Activated CD8-positive, alpha-beta memory T cell treated with anti-CD3 and anti-CD28 coated beads for 36 hours (primary cell): ENCODE measurements around the gene RORB. TPM values are rescaled to one million over a fixed set of nuclear protein-coding genes. Genes with fewer than 3 reads are reported as not detected.
"Not testable (repeated sequence)": the region's sequence is repeated elsewhere in the genome, so short reads cannot be mapped to it uniquely, and the experiment has no call there.

ENCODE experiments used
- CTCF ChIA-PET: fragments of 350-600 bp; sonication (Branson Sonifier 250); formaldehyde crosslinking; loops from one replicate; lab custom pipeline; 2021; ENCODE audit warnings: antibody characterized with exemption; lab: Charles Lee
- POLR2A ChIA-PET: fragments of 350-600 bp; sonication (Branson Sonifier 250); formaldehyde crosslinking; loops from one replicate; lab custom pipeline; 2021; ENCODE audit warnings: antibody characterized with exemption; lab: Charles Lee
- total RNA-seq, 2 experiments: library from RNA; stranded (reverse); gene quantifications; one replicate each; pipeline ENCODE4 v1.2.3, GENCODE V29; 2021

RORB gene
- total RNA-seq, 2 experiments from 2014 or later = 0.02 TPM

- CTCF ChIA-PET = no interaction called here
- POLR2A ChIA-PET = no interaction called here
Observed at GRCh38 chr9:74511333-74511732, 14.2 kb downstream of the RORB start.

DNA sequence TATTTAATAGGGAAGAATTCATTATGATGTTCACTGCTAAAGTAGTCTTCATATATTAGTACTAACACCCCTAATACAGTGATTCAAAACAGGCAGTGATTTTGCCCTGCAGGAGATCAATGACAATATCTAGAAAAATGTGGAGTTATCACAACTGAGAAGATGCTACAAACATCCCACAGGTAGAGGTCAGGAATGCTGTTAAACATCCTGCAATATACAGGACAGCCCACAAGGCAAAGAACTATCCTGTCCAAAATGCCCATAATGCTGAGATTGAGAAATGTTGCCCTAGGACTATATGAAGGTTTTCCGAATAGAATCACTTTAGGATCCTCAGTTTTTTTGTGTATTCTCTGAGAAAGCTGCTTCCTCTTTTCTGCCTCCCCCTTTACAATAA, 15.3 kb downstream of the RORB start:
- CTCF ChIA-PET = no interaction called here
- POLR2A ChIA-PET = no interaction called here

DNA sequence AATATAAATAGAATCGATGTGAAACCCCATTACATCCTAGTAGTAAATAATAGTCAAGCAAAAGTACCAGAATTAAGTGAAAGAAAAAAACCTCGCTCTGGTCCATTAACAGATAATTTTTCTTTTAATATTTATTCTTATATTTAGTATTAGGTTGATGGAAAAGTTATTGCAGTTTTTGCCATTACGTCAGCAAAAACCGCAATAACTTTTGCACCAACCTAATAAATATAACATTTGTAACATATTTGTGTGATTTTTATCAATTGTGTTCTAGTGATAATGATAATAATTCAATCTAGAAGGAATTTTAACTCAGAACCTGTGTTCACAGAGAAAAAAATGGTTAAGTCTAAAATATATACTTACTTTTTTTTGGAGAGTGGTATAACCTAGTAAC, 16.1 kb downstream of the RORB start:
- CTCF ChIA-PET = no interaction called here
- POLR2A ChIA-PET = no interaction called here

GRCh38 chr9:74517188-74517587, 20.1 kb downstream of the RORB start:
- POLR2A ChIA-PET = no interaction called here
- CTCF ChIA-PET = no interaction called here

DNA sequence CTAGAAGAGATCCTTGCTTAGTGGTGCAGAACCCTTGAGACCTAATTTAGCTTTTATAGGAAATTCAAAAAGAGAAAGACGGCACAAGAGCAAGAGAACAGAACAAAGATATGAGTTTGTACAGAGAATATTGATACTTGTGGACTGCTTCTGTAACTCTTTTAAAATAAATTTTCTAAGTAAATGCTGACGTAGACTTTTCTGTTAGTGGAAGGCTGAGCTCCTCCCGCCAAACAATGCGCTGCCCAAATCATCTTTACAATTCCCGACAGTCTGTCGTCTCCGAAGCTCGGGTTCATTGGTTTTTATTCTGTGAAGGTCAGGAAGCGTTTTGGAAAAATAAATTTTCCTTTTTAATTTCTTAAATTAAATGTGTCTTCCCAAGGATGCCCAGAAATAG, 22.3 kb downstream of the RORB start:
- ChIA-PET CTCF (no interaction called here), POLR2A (no interaction called here)

GRCh38 chr9:74521009-74521408, 23.9 kb downstream of the RORB start:
- POLR2A ChIA-PET = no interaction called here

DNA sequence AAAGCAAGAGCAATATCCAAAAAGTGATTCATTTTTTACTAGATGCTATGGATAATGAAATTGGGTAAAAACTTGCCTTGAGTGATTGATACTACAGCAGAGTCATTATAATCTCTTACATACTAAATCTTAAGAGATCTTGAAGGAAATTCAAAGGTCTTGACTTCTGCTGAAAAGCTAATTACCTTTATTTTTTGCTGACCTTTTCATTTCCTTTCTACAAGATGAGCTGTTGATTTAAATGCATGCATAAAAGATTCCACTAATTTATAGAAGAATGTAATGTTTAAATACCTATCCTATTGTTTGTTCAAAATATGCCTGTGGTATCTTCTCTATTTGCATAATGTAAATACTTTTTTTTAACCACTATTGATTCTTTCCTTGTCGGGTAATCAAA, 27.2 kb downstream of the RORB start:
- ChIA-PET POLR2A (no interaction called here), CTCF (no interaction called here)

More at GRCh38 chr9:74521009-74521408, 23.9 kb downstream of the RORB start:
- CTCF ChIA-PET = interaction anchor here (0.6 kb wide), 2 partner anchors 35 to 433 kb away, joined by 3 to 4 read pairs; no protein-coding TSS in a partner anchor

- POLR2A ChIA-PET = no interaction called here
- CTCF ChIA-PET = no interaction called here
Observed at GRCh38 chr9:74526215-74526614, 29.1 kb downstream of the RORB start.

GRCh38 chr9:74527718-74528117, 30.6 kb downstream of the RORB start:
- ChIA-PET CTCF (no interaction called here), POLR2A (no interaction called here)

DNA sequence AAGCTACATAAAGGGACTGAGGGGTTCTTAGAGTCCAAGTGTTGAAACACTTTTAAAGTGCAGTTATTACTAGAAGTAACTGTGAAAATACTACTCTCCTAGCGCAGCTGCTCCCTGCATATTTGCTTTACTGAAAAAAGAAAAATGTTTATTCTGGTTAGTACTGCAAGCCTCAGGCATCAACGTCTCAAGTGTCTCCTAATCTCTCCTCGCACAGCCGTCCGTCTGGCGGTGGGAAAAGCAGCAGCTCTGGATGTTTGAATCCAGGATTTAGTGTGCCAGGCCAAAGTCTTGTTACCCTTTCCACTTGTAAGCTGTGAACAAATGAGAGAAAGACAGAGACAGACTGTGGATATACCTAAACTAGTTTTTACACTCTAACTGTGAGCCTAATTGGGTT, 31.1 kb downstream of the RORB start:
- ChIA-PET POLR2A (no interaction called here), CTCF (no interaction called here)

DNA sequence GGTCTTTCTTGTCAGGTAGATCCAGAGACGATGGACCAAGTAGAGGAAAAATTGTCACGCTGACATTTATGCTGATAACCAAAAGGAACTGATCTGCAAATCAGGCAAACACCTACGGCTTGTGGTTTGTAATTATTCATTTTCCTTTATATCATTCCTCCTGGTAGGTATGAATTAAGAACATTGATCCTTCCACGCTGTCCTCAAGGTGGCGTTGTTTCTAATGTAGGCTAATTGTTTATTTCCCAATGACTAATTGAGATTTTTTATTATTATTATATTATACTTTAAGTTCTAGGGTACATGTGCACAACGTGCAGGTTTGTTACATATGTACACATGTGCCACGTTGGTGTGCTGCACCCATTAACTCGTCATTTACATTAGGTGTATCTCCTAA, 33.3 kb downstream of the RORB start:
- CTCF ChIA-PET, POLR2A ChIA-PET: not testable (repeated sequence)

GRCh38 chr9:74533253-74533652, 36.1 kb downstream of the RORB start:
- POLR2A ChIA-PET = no interaction called here
- CTCF ChIA-PET = no interaction called here

- ChIA-PET CTCF (no interaction called here), POLR2A (no interaction called here)
Observed at GRCh38 chr9:74534841-74535240, 37.7 kb downstream of the RORB start.

GRCh38 chr9:74543145-74543544, 46.0 kb downstream of the RORB start:
- ChIA-PET POLR2A (no interaction called here), CTCF (no interaction called here)

GRCh38 chr9:74551266-74551665, 54.1 kb downstream of the RORB start:
- POLR2A ChIA-PET = no interaction called here

DNA sequence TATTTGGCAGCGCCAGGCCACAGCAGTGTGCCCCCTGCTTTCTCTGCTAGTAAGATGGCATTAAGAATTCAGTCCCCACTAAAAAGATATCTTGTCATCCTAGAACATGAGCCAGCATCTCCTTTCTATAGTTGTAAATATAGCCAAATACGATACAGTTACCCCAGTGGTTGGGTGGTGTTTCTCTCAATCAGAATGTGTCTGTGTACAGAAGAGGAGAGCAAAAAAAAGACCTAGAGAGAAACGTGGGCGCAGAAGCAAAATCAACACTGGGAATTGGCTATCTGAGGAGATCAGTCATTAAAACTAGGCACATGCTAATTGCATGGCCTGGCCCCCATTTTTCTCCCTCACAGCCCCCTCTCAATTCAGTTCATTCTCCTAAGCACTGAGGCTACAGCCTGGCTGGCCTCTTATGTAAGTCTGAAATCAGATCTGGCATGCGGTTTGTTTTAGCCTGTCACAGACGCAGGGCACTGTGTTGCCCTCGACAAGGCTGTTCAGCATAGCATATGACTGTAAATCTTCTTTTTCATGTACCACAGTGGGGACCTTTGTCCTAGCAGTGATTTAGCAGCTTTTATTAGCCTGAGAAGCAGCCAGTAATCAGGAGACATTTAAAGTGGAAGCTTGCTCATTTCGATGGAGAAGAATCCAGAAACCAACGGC, 57.8 kb downstream of the RORB start:
- CTCF ChIA-PET = no interaction called here
- POLR2A ChIA-PET = interaction anchor here (0.6 kb wide), 1 partner anchor 337 kb away, joined by 3 read pairs; no protein-coding TSS in a partner anchor

More at GRCh38 chr9:74551266-74551665, 54.1 kb downstream of the RORB start:
- CTCF ChIA-PET = no interaction called here

DNA sequence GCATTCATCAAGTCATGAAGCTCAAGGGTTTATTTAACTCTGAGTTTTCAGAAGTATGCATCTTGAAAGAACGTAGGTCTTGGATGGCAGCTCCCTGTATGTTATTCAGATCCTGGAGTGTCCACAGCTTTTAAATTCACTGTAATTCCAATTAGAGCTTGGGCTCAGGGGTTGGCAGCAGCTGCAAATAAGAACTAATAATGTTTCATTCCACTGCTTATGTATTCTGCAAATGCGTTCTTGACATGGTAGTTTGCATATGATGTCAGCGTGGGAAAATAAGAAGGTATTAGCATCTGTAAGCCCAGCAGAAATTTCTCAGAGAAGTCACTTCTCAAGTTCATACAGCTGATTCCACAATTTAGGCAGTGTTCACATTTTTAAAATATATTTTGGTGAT, 58.4 kb downstream of the RORB start:
- CTCF ChIA-PET = no interaction called here

GRCh38 chr9:74556685-74557084, 59.5 kb downstream of the RORB start:
- POLR2A ChIA-PET = no interaction called here
- CTCF ChIA-PET = no interaction called here

More for the DNA sequence above, 58.4 kb downstream of the RORB start:
- POLR2A ChIA-PET = interaction anchor here (0.6 kb wide), 1 partner anchor 338 kb away, joined by 3 read pairs; no protein-coding TSS in a partner anchor

DNA sequence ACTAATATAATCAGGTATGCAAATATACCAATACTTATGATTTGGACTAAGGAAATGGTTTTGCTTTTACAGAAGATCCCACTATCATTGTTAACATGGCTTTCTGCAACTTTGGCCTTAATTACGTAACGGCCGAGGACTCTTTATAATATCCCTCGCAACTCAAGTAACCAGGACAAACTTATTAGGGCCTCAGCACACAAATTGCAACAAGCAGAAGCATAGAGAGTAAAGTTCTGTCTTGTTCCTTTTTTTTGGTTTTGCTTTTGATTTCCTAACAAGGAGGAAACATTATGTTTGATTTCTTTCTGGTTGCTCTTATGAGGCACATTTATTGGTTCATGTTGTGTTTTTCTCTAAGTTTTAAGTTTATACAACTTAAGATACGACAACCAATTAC, 60.4 kb downstream of the RORB start:
- ChIA-PET CTCF (no interaction called here), POLR2A (no interaction called here)

DNA sequence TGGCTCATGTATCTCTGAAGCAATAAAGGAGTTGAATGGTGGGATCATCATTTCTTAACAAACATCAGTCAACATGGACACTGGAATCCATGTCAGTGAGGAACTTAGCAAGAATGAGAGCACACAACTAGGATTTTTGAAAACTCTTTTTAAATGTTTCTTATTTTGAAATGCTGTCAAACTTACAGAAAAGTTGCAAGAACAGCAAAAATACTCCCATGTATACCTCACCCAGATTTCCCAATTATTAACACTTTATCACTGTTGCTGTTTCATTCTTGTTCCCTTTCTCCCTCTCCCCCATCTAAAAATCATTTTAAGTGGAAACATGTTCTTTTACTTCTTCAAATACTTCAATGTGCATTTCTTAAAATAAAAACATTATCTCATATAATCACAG, 65.5 kb downstream of the RORB start:
- CTCF ChIA-PET = no interaction called here

GRCh38 chr9:74570879-74571512, 73.9 kb downstream of the RORB start:
- ChIA-PET POLR2A (no interaction called here), CTCF (no interaction called here)

More for the DNA sequence above, 65.5 kb downstream of the RORB start:
- POLR2A ChIA-PET = no interaction called here
